ENCODE results near the gene LITAF. TPM values are rescaled to one million over a fixed set of nuclear protein-coding genes. Genes with fewer than 3 reads are reported as not detected.

Gene LITAF
- total RNA-seq, 1 donor from 2014 or later = 42.5 TPM

- Histone ChIP-seq H2AFZ (replicated peaks) (no peak overlapping the region), H3K27ac (no peak overlapping the region), H3K4me3 (no peak overlapping the region), H3K4me1 (peaks cover 19% of the 10 kb centered on the region), H3K9me3 (ENCODE audit: low read depth) (no peaks in the 10 kb centered on the region), H3K4me2 (no peak overlapping the region), H3K9ac (no peak overlapping the region), H3K36me3 (no peaks in the 10 kb centered on the region), H3K79me2 (ENCODE audit: low read depth) (no peaks in the 10 kb centered on the region), H4K20me1 (ENCODE audit: low read depth) (no peaks in the 10 kb centered on the region), H3K27me3 (peaks cover 6% of the 10 kb centered on the region), H3F3A (ENCODE audit: low read depth) (peaks cover 20% of the 10 kb centered on the region)
- Mint-ChIP-seq H3K36me3 (no peaks in the 10 kb centered on the region), H3K27ac (no peak overlapping the region), H3K4me1 (peaks cover 12% of the 10 kb centered on the region), H3K27me3 (ENCODE audit: insufficient read depth, low read depth) (peaks cover 2% of the 10 kb centered on the region), H3K9me3 (no peaks in the 10 kb centered on the region), H3K4me3 (no peak overlapping the region)
- no peak for DNase-seq (ENCODE audit: low spot score)
- TF ChIP-seq CTCF (IDR thresholded peaks at IDR 0.05) = no peak
- TF ChIP-seq EZH2 (IDR thresholded peaks at IDR 0.05) = no peak
- TF ChIP-seq EZH2phosphoT487 (IDR thresholded peaks at IDR 0.05) = no peak
Measured at GRCh38 chr16:11635113-11635652, 48.5 kb upstream of the LITAF start.

- Histone ChIP-seq H3K9me3 (ENCODE audit: low read depth) (no peaks in the 10 kb centered on the region), H3K27ac (no peak overlapping the region), H3K36me3 (no peaks in the 10 kb centered on the region), H3K9ac (no peak overlapping the region), H3K27me3 (peaks cover 6% of the 10 kb centered on the region), H3K4me2 (no peak overlapping the region), H3K4me3 (no peak overlapping the region), H4K20me1 (ENCODE audit: low read depth) (no peaks in the 10 kb centered on the region), H2AFZ (replicated peaks) (no peak overlapping the region), H3K4me1 (peaks cover 19% of the 10 kb centered on the region), H3K79me2 (ENCODE audit: low read depth) (no peaks in the 10 kb centered on the region), H3F3A (ENCODE audit: low read depth) (peaks cover 20% of the 10 kb centered on the region)
- H3K4me3 Mint-ChIP-seq = no peak overlapping the region
- no peak for DNase-seq (ENCODE audit: low spot score)
- peaks cover 10% of the 10 kb centered on the region for H3K4me1 Mint-ChIP-seq
- H3K27ac Mint-ChIP-seq = no peak overlapping the region
- no peaks in the 10 kb centered on the region for H3K36me3 Mint-ChIP-seq
- TF ChIP-seq EZH2 (IDR thresholded peaks at IDR 0.05) (no peak), CTCF (IDR thresholded peaks at IDR 0.05) (no peak), EZH2phosphoT487 (IDR thresholded peaks at IDR 0.05) (no peak)
- peaks cover 2% of the 10 kb centered on the region for H3K27me3 Mint-ChIP-seq (ENCODE audit: insufficient read depth, low read depth)
- H3K9me3 Mint-ChIP-seq = no peaks in the 10 kb centered on the region
Measured at GRCh38 chr16:11634312-11634711, 47.6 kb upstream of the LITAF start.

GRCh38 chr16:11633113-11633512 is 46.4 kb upstream of the LITAF start:
- H4K20me1 ChIP-seq (ENCODE audit: low read depth) = no peaks in the 10 kb centered on the region
- no peak for DNase-seq (ENCODE audit: low spot score)
- no peaks in the 10 kb centered on the region for H3K36me3 ChIP-seq
- H3F3A ChIP-seq (ENCODE audit: low read depth) = peaks cover 20% of the 10 kb centered on the region
- no peak overlapping the region for H3K27ac ChIP-seq
- TF ChIP-seq EZH2phosphoT487 (IDR thresholded peaks at IDR 0.05) (no peak), EZH2 (IDR thresholded peaks at IDR 0.05) (no peak), CTCF (IDR thresholded peaks at IDR 0.05) (no peak)
- no peak overlapping the region for H3K4me3 ChIP-seq
- no peaks in the 10 kb centered on the region for H3K79me2 ChIP-seq (ENCODE audit: low read depth)
- Mint-ChIP-seq H3K27ac (peak overlapping the region; percentile 36), H3K9me3 (no peaks in the 10 kb centered on the region), H3K36me3 (no peaks in the 10 kb centered on the region), H3K4me1 (peaks cover 13% of the 10 kb centered on the region), H3K27me3 (ENCODE audit: insufficient read depth, low read depth) (peaks cover 2% of the 10 kb centered on the region), H3K4me3 (no peak overlapping the region)
- H3K27me3 ChIP-seq = peaks cover 6% of the 10 kb centered on the region
- H3K4me1 ChIP-seq = peaks cover 19% of the 10 kb centered on the region
- no peak overlapping the region for H3K9ac ChIP-seq
- no peaks in the 10 kb centered on the region for H3K9me3 ChIP-seq (ENCODE audit: low read depth)
- H2AFZ ChIP-seq (replicated peaks) = peak overlapping the region; percentile 85
- H3K4me2 ChIP-seq = peak overlapping the region; percentile 48

Measured in neural progenitor cell (in vitro differentiated cells).